Calu3 (cell line): ENCODE data around the gene ZBTB20. TPM values are rescaled to one million over a fixed set of nuclear protein-coding genes. Genes with fewer than 3 reads are reported as not detected.

Source experiments
- BruUV-seq: library from RNA; stranded (reverse); fragments of 400-500 nt; replicated peaks from 2 replicates; lab custom pipeline; 2021; lab: Mats Ljungman, UMichigan
- CTCF ChIA-PET: fragments of 300-600 bp; sonication (Branson Sonifier 250); formaldehyde crosslinking; loops from one replicate; lab custom pipeline; 2022; ENCODE audit warnings: antibody characterized with exemption; lab: Charles Lee
- DNase-seq: peaks from one replicate; pipeline ENCODE4 v3.0.0; 2022
- H3K27ac Mint-ChIP-seq: one replicate; pipeline ENCODE4 v1.8.0; 2022; ENCODE audit warnings: mixed read lengths; ENCODE audit not compliant: unreplicated experiment
- H3K27me3 Mint-ChIP-seq: one replicate; pipeline ENCODE4 v1.8.0; 2022; ENCODE audit warnings: mixed read lengths; ENCODE audit not compliant: unreplicated experiment
- H3K36me3 Mint-ChIP-seq: one replicate; pipeline ENCODE4 v1.8.0; 2022; ENCODE audit warnings: mild to moderate bottlenecking, moderate library complexity, mixed read lengths; ENCODE audit not compliant: insufficient read depth, unreplicated experiment
- H3K4me1 Mint-ChIP-seq: one replicate; pipeline ENCODE4 v1.8.0; 2022; ENCODE audit warnings: mild to moderate bottlenecking, low read depth, mixed read lengths; ENCODE audit not compliant: unreplicated experiment
- H3K4me3 Mint-ChIP-seq: one replicate; pipeline ENCODE4 v1.8.0; 2022; ENCODE audit warnings: mild to moderate bottlenecking, low read depth, moderate library complexity, mixed read lengths; ENCODE audit not compliant: unreplicated experiment
- H3K9me3 Mint-ChIP-seq: one replicate; pipeline ENCODE4 v1.8.0; 2022; ENCODE audit warnings: low read depth, mixed read lengths; ENCODE audit not compliant: unreplicated experiment
- intact Hi-C: fragments of 100-400 bp; cut with micrococcal nuclease; formaldehyde crosslinking; loops from one replicate; pipeline ENCODE4 v1.10.0; 2022; ENCODE audit not compliant: unreplicated experiment
- total RNA-seq: library from RNA; stranded (reverse); gene quantifications from 2 replicates; pipeline ENCODE4 v1.2.3, GENCODE V29; 2022
- TF ChIP-seq, protein P1 (sequence below): fragments of 200-600 bp; IDR thresholded peaks from one replicate; pipeline ENCODE4 v1.8.0; 2022; ENCODE audit warnings: antibody characterized with exemption; ENCODE audit not compliant: unreplicated experiment

The ZBTB20 gene
- total RNA-seq, 1 experiment from 2014 or later = 24.1 TPM

DNA sequence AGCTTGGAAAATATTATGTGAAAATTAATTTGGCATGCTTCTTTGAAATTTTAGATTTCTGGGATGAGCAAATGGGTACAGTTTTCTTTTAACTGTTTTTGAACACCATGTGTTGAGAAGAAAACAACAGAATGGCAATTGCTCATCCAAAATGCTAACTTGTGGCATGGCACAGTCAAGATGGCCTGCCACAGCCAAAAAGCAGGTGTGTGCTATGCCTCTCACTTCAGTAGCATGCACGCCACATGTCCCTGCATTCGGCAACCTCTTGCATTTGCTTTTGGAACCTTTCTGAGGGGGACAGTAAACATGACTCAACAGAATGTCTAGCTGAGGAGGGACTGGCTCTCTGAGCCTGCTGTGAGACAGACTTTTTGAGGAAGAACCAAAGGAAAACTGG, 714.8 kb downstream of the ZBTB20 start:
- BruUV-seq = no TSS peak
- intact Hi-C loops = no loop called here
- H3K4me1 Mint-ChIP-seq = no peaks in the 10 kb centered on the region
- TF ChIP-seq, protein P1, sequence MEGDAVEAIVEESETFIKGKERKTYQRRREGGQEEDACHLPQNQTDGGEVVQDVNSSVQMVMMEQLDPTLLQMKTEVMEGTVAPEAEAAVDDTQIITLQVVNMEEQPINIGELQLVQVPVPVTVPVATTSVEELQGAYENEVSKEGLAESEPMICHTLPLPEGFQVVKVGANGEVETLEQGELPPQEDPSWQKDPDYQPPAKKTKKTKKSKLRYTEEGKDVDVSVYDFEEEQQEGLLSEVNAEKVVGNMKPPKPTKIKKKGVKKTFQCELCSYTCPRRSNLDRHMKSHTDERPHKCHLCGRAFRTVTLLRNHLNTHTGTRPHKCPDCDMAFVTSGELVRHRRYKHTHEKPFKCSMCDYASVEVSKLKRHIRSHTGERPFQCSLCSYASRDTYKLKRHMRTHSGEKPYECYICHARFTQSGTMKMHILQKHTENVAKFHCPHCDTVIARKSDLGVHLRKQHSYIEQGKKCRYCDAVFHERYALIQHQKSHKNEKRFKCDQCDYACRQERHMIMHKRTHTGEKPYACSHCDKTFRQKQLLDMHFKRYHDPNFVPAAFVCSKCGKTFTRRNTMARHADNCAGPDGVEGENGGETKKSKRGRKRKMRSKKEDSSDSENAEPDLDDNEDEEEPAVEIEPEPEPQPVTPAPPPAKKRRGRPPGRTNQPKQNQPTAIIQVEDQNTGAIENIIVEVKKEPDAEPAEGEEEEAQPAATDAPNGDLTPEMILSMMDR = no peak
- no peak overlapping the region for H3K4me3 Mint-ChIP-seq
- H3K27me3 Mint-ChIP-seq = no peaks in the 10 kb centered on the region
- no peak for DNase-seq
- no peaks in the 10 kb centered on the region for H3K36me3 Mint-ChIP-seq
- no peak overlapping the region for H3K27ac Mint-ChIP-seq
- CTCF ChIA-PET = no interaction called here
- no peaks in the 10 kb centered on the region for H3K9me3 Mint-ChIP-seq

GRCh38 chr3:114428044-114428595, 719.0 kb downstream of the ZBTB20 start:
- H3K27me3 Mint-ChIP-seq = no peaks in the 10 kb centered on the region
- no peak overlapping the region for H3K27ac Mint-ChIP-seq
- BruUV-seq = no TSS peak
- CTCF ChIA-PET = no interaction called here
- H3K4me1 Mint-ChIP-seq = no peaks in the 10 kb centered on the region
- DNase-seq = no peak
- no peak overlapping the region for H3K4me3 Mint-ChIP-seq
- TF ChIP-seq, protein P1 = no peak
- intact Hi-C loops = no loop called here
- no peaks in the 10 kb centered on the region for H3K36me3 Mint-ChIP-seq
- H3K9me3 Mint-ChIP-seq = no peaks in the 10 kb centered on the region

DNA sequence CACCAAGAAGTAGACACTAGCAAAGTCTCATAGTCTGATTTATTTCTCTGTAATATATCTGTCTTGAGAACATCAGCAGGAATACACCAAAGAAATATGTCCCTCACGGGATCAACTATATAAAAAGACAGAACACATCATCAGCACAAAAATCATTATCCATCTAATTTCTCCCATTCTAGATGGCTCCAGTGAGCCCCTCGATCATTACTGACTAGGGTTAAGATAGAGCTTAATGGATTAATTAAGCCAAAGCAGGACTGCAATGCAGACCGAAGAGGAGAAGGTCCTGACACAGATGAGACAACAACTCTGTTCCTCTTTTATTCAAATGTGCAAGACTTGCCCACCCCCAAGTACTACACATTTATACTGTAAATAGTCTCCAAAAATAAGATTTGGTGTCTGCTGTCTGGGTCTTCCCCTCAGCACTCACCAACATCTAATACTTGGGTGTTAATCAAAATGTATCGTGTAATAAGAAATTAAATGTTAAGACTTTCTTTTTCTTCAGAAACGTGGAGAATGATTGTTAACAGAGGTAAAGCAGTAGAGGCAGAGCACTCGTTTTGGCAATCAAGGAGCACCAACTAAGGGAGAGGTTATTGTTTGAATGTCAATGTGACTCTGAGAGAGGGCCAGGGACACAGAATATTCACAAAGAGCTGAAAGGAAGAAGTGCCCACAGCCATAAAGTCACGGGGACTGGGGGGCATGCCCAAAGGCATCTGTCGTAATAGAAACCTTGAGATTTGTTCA, 719.6 kb downstream of the ZBTB20 start:
- no peak for DNase-seq
- H3K4me1 Mint-ChIP-seq = no peaks in the 10 kb centered on the region
- no peak overlapping the region for H3K27ac Mint-ChIP-seq
- CTCF ChIA-PET = interaction anchor here (0.6 kb wide), 1 partner anchor 9 kb away, joined by 3 read pairs; no protein-coding TSS in a partner anchor
- intact Hi-C loops = no loop called here
- H3K9me3 Mint-ChIP-seq = no peaks in the 10 kb centered on the region
- TF ChIP-seq, protein P1 = no peak
- no TSS peak for BruUV-seq
- H3K4me3 Mint-ChIP-seq = no peak overlapping the region
- H3K36me3 Mint-ChIP-seq = no peaks in the 10 kb centered on the region
- H3K27me3 Mint-ChIP-seq = no peaks in the 10 kb centered on the region

DNA sequence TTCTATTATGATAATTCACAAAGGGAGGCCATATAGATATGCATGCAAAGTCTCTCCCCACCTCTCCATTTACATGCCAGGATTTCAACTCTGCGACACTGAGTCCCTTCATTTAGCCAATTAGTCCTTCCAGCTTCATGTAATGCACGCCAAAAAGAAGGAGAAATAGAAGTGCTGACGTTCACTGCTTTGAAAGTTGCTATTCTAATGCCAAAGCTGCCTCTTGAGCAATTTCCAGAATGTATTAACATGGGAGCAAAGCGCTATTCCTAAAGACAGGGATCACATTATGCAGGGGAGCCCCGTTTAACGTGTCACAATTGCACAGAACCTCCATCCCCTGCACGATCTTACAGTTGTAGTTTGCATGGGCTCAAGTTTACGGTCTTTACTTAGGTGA, 722.8 kb downstream of the ZBTB20 start:
- no peak for DNase-seq
- TF ChIP-seq, protein P1 = no peak
- intact Hi-C loops = no loop called here
- CTCF ChIA-PET = no interaction called here
- Mint-ChIP-seq H3K4me1 (no peaks in the 10 kb centered on the region), H3K27me3 (no peaks in the 10 kb centered on the region), H3K27ac (no peak overlapping the region), H3K36me3 (no peaks in the 10 kb centered on the region), H3K4me3 (no peak overlapping the region), H3K9me3 (no peaks in the 10 kb centered on the region)
- BruUV-seq = no TSS peak
